HuH-7.5 (cell line): Measurements from ENCODE around the gene MEGF10.

ENCODE experiments used
- DNase-seq: peaks from one replicate; pipeline ENCODE4 v3.0.0; 2011; ENCODE audit warnings: low spot score

The MEGF10 gene

GRCh38 chr5:127440831-127441230 lies 150.2 kb downstream of the MEGF10 start:
- DNase-seq, result no peak

GRCh38 chr5:127441799-127442484 lies 151.3 kb downstream of the MEGF10 start:
- no peak for DNase-seq

GRCh38 chr5:127444171-127444570 lies 153.6 kb downstream of the MEGF10 start:
- no peak for DNase-seq

GRCh38 chr5:127445328-127445727 lies 154.7 kb downstream of the MEGF10 start:
- DNase-seq, result no peak

- no peak for DNase-seq
Measured at GRCh38 chr5:127446626-127447025, 156.0 kb downstream of the MEGF10 start.

GRCh38 chr5:127447827-127448226 lies 157.2 kb downstream of the MEGF10 start:
- no peak for DNase-seq

GRCh38 chr5:127450046-127450445 lies 159.4 kb downstream of the MEGF10 start:
- no peak for DNase-seq

GRCh38 chr5:127451096-127451495 lies 160.5 kb downstream of the MEGF10 start:
- no peak for DNase-seq

- DNase-seq, result no peak
Measured at GRCh38 chr5:127452626-127453025, 162.0 kb downstream of the MEGF10 start.

- DNase-seq, result no peak
Measured at GRCh38 chr5:127471211-127471610, 180.6 kb downstream of the MEGF10 start.

- no peak for DNase-seq
Measured at GRCh38 chr5:127472700-127473099, 182.1 kb downstream of the MEGF10 start.

GRCh38 chr5:127486471-127486870 lies 195.9 kb downstream of the MEGF10 start:
- DNase-seq, result no peak

GRCh38 chr5:127492854-127493738 lies 202.5 kb downstream of the MEGF10 start:
- DNase-seq, result peak; percentile 19

- DNase-seq, result no peak
Measured at GRCh38 chr5:127498548-127498947, 208.0 kb downstream of the MEGF10 start.

GRCh38 chr5:127505905-127506304 lies 215.3 kb downstream of the MEGF10 start:
- no peak for DNase-seq

GRCh38 chr5:127506616-127507015 lies 216.0 kb downstream of the MEGF10 start:
- DNase-seq, result no peak

- no peak for DNase-seq
Measured at GRCh38 chr5:127508644-127509373, 218.2 kb downstream of the MEGF10 start.
